PC-3 (cell line): ENCODE results near the gene EBPL. TPM values are rescaled to one million over a fixed set of nuclear protein-coding genes. Genes with fewer than 3 reads are reported as not detected.

Source experiments
- ATAC-seq: fragments of 200-7000 bp; cut with Tn5 transposase; 2 replicates; pipeline ENCODE4 v1.9.1; 2020; ENCODE audit warnings: mild to moderate bottlenecking, moderate library complexity
- BruUV-seq: library from RNA; stranded (reverse); fragments of 400-500 nt; replicated peaks from 2 replicates; lab custom pipeline; 2021; lab: Mats Ljungman, UMichigan
- CTCF ChIA-PET: fragments of 300-600 bp; sonication (Branson Sonifier 250); formaldehyde crosslinking; loops from one replicate; lab custom pipeline; 2022; ENCODE audit warnings: antibody characterized with exemption; lab: Charles Lee
- POLR2A ChIA-PET: fragments of 300-600 bp; sonication (Branson Sonifier 250); formaldehyde crosslinking; loops from one replicate; lab custom pipeline; 2022; ENCODE audit warnings: antibody characterized with exemption; ENCODE audit not compliant: unreplicated experiment; lab: Charles Lee
- DNase-seq: peaks from one replicate; pipeline ENCODE4 v3.0.0-alpha.2; 2015
- H2AFZ ChIP-seq: fragments of 300-600 bp; sonication (generic); 2 replicates; pipeline ENCODE4 v1.6.0; 2016; ENCODE audit warnings: antibody characterized with exemption, low read length
- H3F3A ChIP-seq: fragments of 300-600 bp; sonication (generic); one replicate; pipeline ENCODE4 v1.6.0; 2017; ENCODE audit warnings: antibody characterized with exemption, low read length, control low read depth, mild to moderate bottlenecking; ENCODE audit not compliant: unreplicated experiment
- H3K27ac ChIP-seq: fragments of 300-600 bp; sonication (generic); 2 replicates; pipeline ENCODE4 v1.5.1; 2016; ENCODE audit warnings: mild to moderate bottlenecking, low read length
- H3K27me3 ChIP-seq: fragments of 300-600 bp; sonication (generic); 2 replicates; pipeline ENCODE4 v1.6.1; 2016; ENCODE audit warnings: low read length, mixed read lengths
- H3K36me3 ChIP-seq: fragments of 300-600 bp; sonication (generic); 2 replicates; pipeline ENCODE4 v1.6.1; 2016; ENCODE audit warnings: low read depth, mixed run types, low read length, mixed read lengths
- H3K4me1 ChIP-seq: fragments of 300-600 bp; sonication (generic); 2 replicates; pipeline ENCODE4 v1.5.1; 2016; ENCODE audit warnings: low read length; ENCODE audit not compliant: insufficient read depth
- H3K4me2 ChIP-seq: fragments of 300-600 bp; sonication (generic); 2 replicates; pipeline ENCODE4 v1.6.0; 2016; ENCODE audit warnings: low read length
- H3K4me3 ChIP-seq: fragments of 300-600 bp; sonication (generic); 2 replicates; pipeline ENCODE4 v1.5.1; 2016; ENCODE audit warnings: mild to moderate bottlenecking, low read length, mixed read lengths
- H3K79me2 ChIP-seq: fragments of 300-600 bp; sonication (generic); 2 replicates; pipeline ENCODE4 v1.6.1; 2017; ENCODE audit warnings: low read length, mixed read lengths
- H3K9ac ChIP-seq: fragments of 300-600 bp; sonication (generic); 2 replicates; pipeline ENCODE4 v1.6.0; 2016; ENCODE audit warnings: mild to moderate bottlenecking, low read length
- H3K9me2 ChIP-seq: fragments of 300-600 bp; sonication (generic); replicated peaks from 2 replicates; pipeline ENCODE4 v1.6.1; 2016; ENCODE audit warnings: mixed run types, low read length, mixed read lengths
- H3K9me3 ChIP-seq: fragments of 300-600 bp; sonication (generic); 2 replicates; pipeline ENCODE4 v1.6.1; 2016; ENCODE audit warnings: low read length, mixed read lengths
- H4K20me1 ChIP-seq: fragments of 300-600 bp; sonication (generic); 2 replicates; pipeline ENCODE4 v1.6.1; 2016; ENCODE audit warnings: low read length, mixed read lengths
- CTCF ChIP-seq: fragments of 300-600 bp; sonication (generic); conservative IDR thresholded peaks from 2 replicates; pipeline ENCODE4 v1.5.1; 2017; ENCODE audit warnings: antibody characterized with exemption, low read depth, mild to moderate bottlenecking, low read length
- EZH2 ChIP-seq: fragments of 300-600 bp; sonication (generic); IDR thresholded peaks from one replicate; pipeline ENCODE4 v1.6.1; 2017; ENCODE audit warnings: antibody characterized with exemption, mild to moderate bottlenecking, low read length; ENCODE audit not compliant: unreplicated experiment
- EZH2phosphoT487 ChIP-seq: fragments of 300-600 bp; sonication (generic); IDR thresholded peaks from 2 replicates; pipeline ENCODE4 v1.6.1; 2018; ENCODE audit warnings: mild to moderate bottlenecking, antibody characterized with exemption, low read length, borderline replicate concordance
- intact Hi-C: fragments of 100-400 bp; cut with micrococcal nuclease; formaldehyde crosslinking; loops from 2 replicates; pipeline ENCODE4 v1.9.0; 2023
- total RNA-seq: library from RNA; depleted of rRNA; stranded (reverse); fragments of >200 nt; gene quantifications from 2 replicates; pipeline ENCODE4 v1.2.3, GENCODE V29; 2014

Gene EBPL
- total RNA-seq, 1 experiment from 2014 or later = 108 TPM

- intact Hi-C loops = loop anchor here (10.0 kb wide), 1 partner anchor 278 kb away; the partner anchor contains the start of gene SPRYD7
- ChIA-PET POLR2A (no interaction called here), CTCF (no interaction called here)
- no peaks in the 10 kb centered on the region for H3K36me3 ChIP-seq
- no peaks in the 10 kb centered on the region for H4K20me1 ChIP-seq
- no peaks in the 10 kb centered on the region for H3K9me2 ChIP-seq
- BruUV-seq = no TSS peak
- no peak overlapping the region for H3K27ac ChIP-seq
- no peak overlapping the region for H3K4me2 ChIP-seq
- no peaks in the 10 kb centered on the region for H3K9me3 ChIP-seq
- no peak overlapping the region for H3K4me3 ChIP-seq
- no peaks in the 10 kb centered on the region for H3K27me3 ChIP-seq
- H3K4me1 ChIP-seq = no peaks in the 10 kb centered on the region
- H2AFZ ChIP-seq = no peak overlapping the region
- H3K9ac ChIP-seq = no peak overlapping the region
- no peak for DNase-seq
- ATAC-seq = no peak
- no peaks in the 10 kb centered on the region for H3F3A ChIP-seq
- TF ChIP-seq EZH2phosphoT487 (no peak), EZH2 (no peak), CTCF (no peak)
- no peaks in the 10 kb centered on the region for H3K79me2 ChIP-seq
These were observed 34.0 kb downstream of the EBPL start for GRCh38 chr13:49657241-49657641.

- no peaks in the 10 kb centered on the region for H3K27me3 ChIP-seq
- H3K79me2 ChIP-seq = no peaks in the 10 kb centered on the region
- no peaks in the 10 kb centered on the region for H3K9me2 ChIP-seq
- no TSS peak for BruUV-seq
- TF ChIP-seq EZH2phosphoT487 = no peak
- TF ChIP-seq EZH2 = no peak
- no peak for TF ChIP-seq CTCF
- no peaks in the 10 kb centered on the region for H4K20me1 ChIP-seq
- H2AFZ ChIP-seq = no peak overlapping the region
- ATAC-seq (peak; percentile 59), DNase-seq (peak; percentile 12)
- no peak overlapping the region for H3K27ac ChIP-seq
- no peaks in the 10 kb centered on the region for H3K9me3 ChIP-seq
- H3K36me3 ChIP-seq = no peaks in the 10 kb centered on the region
- no peaks in the 10 kb centered on the region for H3F3A ChIP-seq
- no peak overlapping the region for H3K4me3 ChIP-seq
- ChIA-PET POLR2A (no interaction called here), CTCF (no interaction called here)
- intact Hi-C loops = loop anchor here (10.0 kb wide), 1 partner anchor 279 kb away; the partner anchor contains the start of gene SPRYD7
- H3K4me1 ChIP-seq = no peaks in the 10 kb centered on the region
- no peak overlapping the region for H3K9ac ChIP-seq
- H3K4me2 ChIP-seq = no peak overlapping the region
These were observed 35.4 kb downstream of the EBPL start for GRCh38 chr13:49655906-49656305.

GRCh38 chr13:49654011-49654410, 37.3 kb downstream of the EBPL start:
- H3K27ac ChIP-seq = no peak overlapping the region
- H3K4me2 ChIP-seq = no peak overlapping the region
- no peaks in the 10 kb centered on the region for H3K9me3 ChIP-seq
- H3K4me3 ChIP-seq = no peak overlapping the region
- no TSS peak for BruUV-seq
- H3K9ac ChIP-seq = no peak overlapping the region
- intact Hi-C loops = loop anchor here (5.0 to 10.0 kb wide), 2 partner anchors 281 to 1258 kb away; partner anchors contain the start of gene SPRYD7
- H3K27me3 ChIP-seq = no peaks in the 10 kb centered on the region
- H3K79me2 ChIP-seq = no peaks in the 10 kb centered on the region
- H3F3A ChIP-seq = no peaks in the 10 kb centered on the region
- peaks cover 18% of the 10 kb centered on the region for H3K4me1 ChIP-seq
- POLR2A ChIA-PET = no interaction called here
- H3K36me3 ChIP-seq = no peaks in the 10 kb centered on the region
- no peaks in the 10 kb centered on the region for H3K9me2 ChIP-seq
- no peaks in the 10 kb centered on the region for H4K20me1 ChIP-seq
- DNase-seq (no peak), ATAC-seq (no peak)
- CTCF ChIA-PET = no interaction called here
- TF ChIP-seq CTCF = no peak
- no peak for TF ChIP-seq EZH2
- TF ChIP-seq EZH2phosphoT487 = no peak
- H2AFZ ChIP-seq = no peak overlapping the region
